GM20431 (cell line): ENCODE measurements around the gene ADARB2.

ENCODE experiments used
- in situ Hi-C: fragments of 300-500 bp; cut with MseI, MboI; formaldehyde crosslinking; loops from one replicate; pipeline ENCODE4 v1.15.0; 2020; ENCODE audit warnings: low sequenced_read_pairs; ENCODE audit not compliant: unreplicated experiment

ADARB2 gene

GRCh38 chr10:1199345-1199673 is 538.0 kb downstream of the ADARB2 start:
- in situ Hi-C loops: no loop called here

- in situ Hi-C loops: no loop called here
These were observed 538.6 kb downstream of the ADARB2 start for GRCh38 chr10:1198453-1199344.

GRCh38 chr10:1197384-1197783 is 539.9 kb downstream of the ADARB2 start:
- in situ Hi-C loops: no loop called here

- in situ Hi-C loops: no loop called here
These were observed 540.7 kb downstream of the ADARB2 start for GRCh38 chr10:1196656-1197055.

DNA sequence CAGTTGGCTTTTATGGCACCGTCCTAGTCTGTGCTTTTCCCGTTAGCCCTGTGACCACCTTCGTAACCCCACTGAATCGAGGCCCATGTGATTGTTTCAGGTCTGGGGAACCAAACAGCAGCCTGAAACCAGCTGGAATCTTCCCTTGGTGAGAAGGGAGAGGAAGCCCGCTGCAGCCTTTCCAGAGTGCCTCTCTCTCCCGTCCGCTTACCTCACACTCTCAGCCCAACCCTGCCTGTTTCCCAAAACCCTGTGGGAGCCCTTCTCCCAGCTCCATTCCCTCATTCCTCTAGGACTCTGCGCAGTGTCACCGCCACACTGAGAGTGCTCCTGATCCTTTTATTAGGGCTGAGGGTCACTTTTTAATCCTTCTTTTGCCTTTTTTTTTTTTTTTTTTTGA is 541.5 kb downstream of the ADARB2 start:
- in situ Hi-C loops: no loop called here

DNA sequence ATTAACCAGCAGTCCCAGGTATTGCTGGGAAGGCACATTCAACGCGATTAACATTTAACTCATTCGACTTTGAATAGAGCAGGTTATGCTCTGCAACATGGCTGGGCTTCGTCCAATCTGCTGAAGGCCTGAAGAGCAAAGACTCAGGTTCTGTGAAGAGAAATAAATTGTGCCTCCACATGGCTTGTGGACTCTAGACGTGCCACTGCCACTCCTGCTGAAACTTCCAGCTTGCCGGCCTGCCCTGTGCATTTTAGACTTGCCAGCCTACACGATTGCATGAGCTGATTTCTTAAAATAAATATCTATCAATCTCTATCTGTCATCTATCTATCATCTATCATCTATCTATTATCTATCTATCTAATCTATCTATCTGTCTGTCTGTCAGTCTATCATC is 543.2 kb downstream of the ADARB2 start:
- in situ Hi-C loops: no loop called here

DNA sequence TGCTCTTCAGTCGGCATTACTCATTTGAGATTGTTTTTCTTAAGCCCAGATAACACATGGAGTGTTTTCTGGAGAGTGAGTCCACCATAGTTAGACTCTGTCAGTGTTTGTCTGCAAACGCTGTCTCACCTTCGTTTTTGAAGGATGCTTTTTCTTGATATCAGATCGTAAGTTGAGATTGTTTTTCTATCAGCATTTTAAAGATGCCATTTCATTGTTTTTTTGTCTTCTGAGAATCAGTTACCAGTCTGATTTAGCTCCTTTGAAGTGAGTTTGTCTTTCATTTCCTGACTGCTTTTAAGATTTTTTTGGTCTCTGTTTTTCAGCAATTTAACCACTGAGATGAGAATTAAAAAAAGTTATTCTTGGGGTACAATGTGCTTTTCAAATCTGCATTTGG is 543.8 kb downstream of the ADARB2 start:
- in situ Hi-C loops: no loop called here

DNA sequence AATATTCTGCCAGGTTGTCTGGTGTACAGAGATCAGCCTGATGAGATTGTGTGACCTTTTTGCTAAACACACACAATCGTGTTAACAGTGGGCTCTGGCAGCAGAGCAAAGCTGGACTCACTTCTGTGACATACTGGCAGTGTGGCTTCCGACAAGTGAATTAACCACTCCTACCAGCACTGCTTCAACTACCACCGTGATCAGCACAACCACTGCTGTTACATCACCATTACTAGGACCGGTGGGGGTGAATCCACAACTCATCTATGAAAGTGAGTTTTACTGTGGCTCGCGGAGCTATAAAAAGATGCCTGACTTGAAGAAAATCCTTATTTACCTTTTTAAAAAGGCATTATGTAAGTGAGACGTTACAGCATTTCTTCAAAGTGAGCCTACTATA is 545.6 kb downstream of the ADARB2 start:
- in situ Hi-C loops: no loop called here

- in situ Hi-C loops: no loop called here
These were observed 546.4 kb downstream of the ADARB2 start for GRCh38 chr10:1190791-1191490.

GRCh38 chr10:1190052-1190395 is 547.3 kb downstream of the ADARB2 start:
- in situ Hi-C loops: no loop called here

GRCh38 chr10:1189166-1190051 is 547.9 kb downstream of the ADARB2 start:
- in situ Hi-C loops: no loop called here

GRCh38 chr10:1188558-1189135 is 548.7 kb downstream of the ADARB2 start:
- in situ Hi-C loops: no loop called here

DNA sequence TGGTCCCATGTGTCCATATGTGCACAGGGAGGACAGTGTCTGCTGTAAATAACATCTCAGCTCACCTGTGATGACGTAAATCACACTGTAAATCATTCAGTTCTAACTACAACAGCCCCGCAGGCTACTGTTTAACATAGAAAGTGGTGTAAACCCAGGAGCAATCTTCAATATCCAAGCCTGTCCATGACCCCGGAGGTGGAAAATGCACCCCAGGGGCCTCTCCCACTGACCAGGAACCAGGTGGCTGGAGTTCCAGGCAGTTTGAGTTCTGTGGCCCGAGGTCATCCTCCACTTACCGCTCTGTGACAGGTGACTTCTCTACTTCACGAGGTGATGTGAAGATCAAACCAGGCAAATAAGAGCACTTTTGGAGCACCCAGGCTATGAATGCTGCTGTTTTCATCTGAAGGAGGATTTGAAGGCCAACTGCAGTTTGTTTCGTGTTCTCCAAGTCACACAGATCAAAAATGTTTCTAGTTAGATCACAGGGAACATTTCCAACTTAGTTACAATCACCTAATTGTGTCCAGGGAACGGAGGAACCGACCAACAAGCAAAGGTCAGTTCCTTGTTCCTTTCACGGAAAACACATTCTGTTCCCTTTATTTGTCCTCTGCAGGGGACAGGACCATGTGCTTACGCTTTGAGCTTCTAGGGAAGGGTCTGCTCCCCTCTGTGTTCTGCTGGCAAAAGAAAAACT is 549.3 kb downstream of the ADARB2 start:
- in situ Hi-C loops: no loop called here

- in situ Hi-C loops: no loop called here
These were observed 550.0 kb downstream of the ADARB2 start for GRCh38 chr10:1187151-1187854.

- in situ Hi-C loops: no loop called here
These were observed 550.7 kb downstream of the ADARB2 start for GRCh38 chr10:1186683-1186990.

GRCh38 chr10:1185911-1186682 is 551.2 kb downstream of the ADARB2 start:
- in situ Hi-C loops: no loop called here

DNA sequence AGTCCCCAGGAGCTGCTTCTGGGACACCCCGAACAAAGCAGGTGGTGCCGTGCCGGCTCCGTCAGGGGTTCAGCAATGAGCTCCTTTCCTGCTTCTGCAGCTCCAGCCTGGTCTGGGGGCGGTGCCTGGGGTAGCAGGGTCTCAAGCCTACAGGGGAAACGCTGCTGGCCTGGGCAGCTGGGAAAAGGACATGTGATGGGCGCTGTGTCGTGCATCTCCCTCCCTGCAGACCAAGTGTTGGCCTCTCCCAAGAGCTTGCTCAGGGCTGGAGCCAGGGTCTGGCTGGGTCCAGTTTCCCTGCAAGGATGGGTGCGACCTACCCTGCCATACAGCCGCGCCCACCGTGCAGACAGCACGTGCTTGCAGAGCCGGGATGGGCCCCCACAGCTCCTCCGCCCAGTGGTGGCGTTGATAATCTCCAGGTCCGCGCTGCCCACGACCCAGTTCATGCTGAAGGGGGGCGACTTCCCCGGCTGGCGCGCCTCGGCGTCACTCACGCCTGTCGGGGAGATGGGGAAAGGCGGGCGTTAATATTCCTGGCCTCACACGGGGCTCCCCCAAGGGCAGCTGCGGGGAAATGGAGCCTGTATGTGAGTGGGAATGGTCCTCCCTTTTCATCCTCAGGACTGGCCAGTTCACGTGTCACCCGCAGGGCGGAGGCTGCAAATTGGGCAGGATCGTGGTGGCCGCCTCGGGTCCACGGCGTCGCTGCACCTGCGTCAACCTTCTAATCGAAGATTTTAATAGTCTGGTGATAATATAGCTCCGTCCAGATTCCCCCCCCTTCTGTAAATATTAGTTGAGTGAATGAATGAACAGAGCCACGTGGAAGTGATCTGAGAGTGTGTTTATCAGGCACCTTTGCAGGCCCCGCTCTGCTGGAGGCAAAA is 552.5 kb downstream of the ADARB2 start:
- in situ Hi-C loops: no loop called here

GRCh38 chr10:1183701-1184100 is 553.6 kb downstream of the ADARB2 start:
- in situ Hi-C loops: no loop called here
